Keratinocyte (primary cell): Measurements from ENCODE around the gene CARMIL1. TPM values are rescaled to one million over a fixed set of nuclear protein-coding genes. Genes with fewer than 3 reads are reported as not detected.

Source experiments
- DNase-seq: peaks from one replicate; pipeline ENCODE4 v3.0.0-alpha.2; 2011; ENCODE audit warnings: low read depth, missing footprints, low spot score
- FAIRE-seq: peaks from 2 replicates; lab custom pipeline; 2011; peaks lifted over from hg19 to GRCh38; lab: Jason Lieb, UNC
- H2AFZ ChIP-seq: 2 replicates; pipeline ENCODE4 v1.6.0; 2012; ENCODE audit warnings: low read length, control low read depth, inconsistent platforms; ENCODE audit not compliant: control insufficient read depth
- H3K27ac ChIP-seq: 2 replicates; pipeline ENCODE4 v1.5.1; 2011; ENCODE audit warnings: low read length; ENCODE audit not compliant: control insufficient read depth, insufficient read depth
- H3K27me3 ChIP-seq: 3 replicates; pipeline ENCODE4 v1.6.0; 2011; ENCODE audit warnings: low read length; ENCODE audit not compliant: control insufficient read depth, insufficient read depth; ENCODE audit errors: extremely low read depth
- H3K36me3 ChIP-seq, 2 experiments: 2 replicates in 1 of 2; 3 replicates in 1 of 2; pipeline ENCODE4 v1.5.1; 2011; ENCODE audit warnings: low read length in 2 of 2, mild to moderate bottlenecking in 1 of 2; ENCODE audit not compliant: control insufficient read depth in 2 of 2, insufficient read depth in 2 of 2; ENCODE audit errors: extremely low read depth in 1 of 2
- H3K4me1 ChIP-seq: 3 replicates; pipeline ENCODE4 v1.5.1; 2011; ENCODE audit warnings: low read length; ENCODE audit not compliant: control insufficient read depth, insufficient read depth; ENCODE audit errors: extremely low read depth
- H3K4me2 ChIP-seq: 3 replicates; pipeline ENCODE4 v1.6.0; 2011; ENCODE audit warnings: low read depth, low read length; ENCODE audit not compliant: control insufficient read depth, insufficient read depth; ENCODE audit errors: extremely low read depth
- H3K4me3 ChIP-seq, 3 experiments: fragments of 200-600 bp in 1 of 3; sonication (generic) in 1 of 3; 2 replicates in 2 of 3; 3 replicates in 1 of 3; pipeline ENCODE4 v1.5.1; 2011 to 2016; ENCODE audit warnings: low read length in 3 of 3, mild to moderate bottlenecking in 3 of 3, control low read depth in 2 of 3, inconsistent platforms in 1 of 3, low read depth in 1 of 3, mixed read lengths in 1 of 3, mixed run types in 1 of 3, moderate library complexity in 1 of 3; ENCODE audit not compliant: control insufficient read depth in 2 of 3, insufficient read depth in 2 of 3; ENCODE audit errors: extremely low read depth in 1 of 3
- H3K79me2 ChIP-seq: 2 replicates; pipeline ENCODE4 v1.6.0; 2012; ENCODE audit warnings: low read length; ENCODE audit not compliant: control insufficient read depth, insufficient read depth
- H3K9ac ChIP-seq: 3 replicates; pipeline ENCODE4 v1.6.0; 2011; ENCODE audit warnings: low read length; ENCODE audit not compliant: control insufficient read depth, insufficient read depth; ENCODE audit errors: extremely low read depth
- H3K9me1 ChIP-seq: 3 replicates; pipeline ENCODE4 v1.6.0; 2011; ENCODE audit warnings: low read length; ENCODE audit not compliant: control insufficient read depth, insufficient read depth; ENCODE audit errors: extremely low read depth
- H3K9me3 ChIP-seq: 2 replicates; pipeline ENCODE4 v1.5.1; 2012; ENCODE audit warnings: low read depth, low read length; ENCODE audit not compliant: control insufficient read depth
- H4K20me1 ChIP-seq: 3 replicates; pipeline ENCODE4 v1.6.0; 2011; ENCODE audit warnings: low read length; ENCODE audit not compliant: control insufficient read depth, insufficient read depth; ENCODE audit errors: extremely low read depth
- EZH2 ChIP-seq: IDR thresholded peaks from one replicate; pipeline ENCODE4 v1.6.1; 2012; ENCODE audit warnings: inconsistent platforms, mild to moderate bottlenecking, low read length, moderate library complexity
- dilution Hi-C: fragments of 300-500 bp; cut with MboI; formaldehyde crosslinking; loops from one replicate; pipeline ENCODE4 v1.7.0; 2020; ENCODE audit warnings: low sequenced_read_pairs; ENCODE audit not compliant: extremely low pct_ligation_motif_present
- polyA plus RNA-seq, 5 experiments: library from polyadenylated mRNA; depleted of rRNA in 3 of 5; stranded (reverse) in 3 of 5; stranded (forward) in 1 of 5; unstranded in 1 of 5; fragments of >200 nt; gene quantifications; 1 replicate in 1 of 5; 2 replicates in 3 of 5; 3 replicates in 1 of 5; pipeline versions ENCODE4 v1.2.1 to v1.2.3, GENCODE V29; 2011 to 2012; ENCODE audit warnings: missing spikeins in 2 of 5, low read depth in 1 of 5, low replicate concordance in 1 of 5
- TF ChIP-seq, protein P1 (sequence below), 3 experiments: IDR thresholded peaks in 1 of 3; conservative IDR thresholded peaks in 1 of 3; optimal IDR thresholded peaks in 1 of 3; 2 replicates in 2 of 3; 3 replicates in 1 of 3; pipeline versions ENCODE3 to v1.5.1; 2011; ENCODE audit warnings: low read length in 3 of 3, mild to moderate bottlenecking in 3 of 3, moderate library complexity in 2 of 3, control low read depth in 1 of 3, inconsistent platforms in 1 of 3; ENCODE audit not compliant: insufficient read depth in 2 of 3; ENCODE audit errors: extremely low read depth in 1 of 3

Gene CARMIL1
- polyA plus RNA-seq, 1 donor (not counting 4 experiments of a cell fraction or from before 2014, with no cell fraction given), result 18.9 TPM

- Histone ChIP-seq H2AFZ (no peak overlapping the region), H3K9me3 (no peaks in the 10 kb centered on the region), H3K27ac (no peak overlapping the region), H3K79me2 (peaks cover 30% of the 10 kb centered on the region), H3K4me3 (no peak overlapping the region), H3K9me1 (no peaks in the 10 kb centered on the region), H3K9ac (no peak overlapping the region), H4K20me1 (no peaks in the 10 kb centered on the region), H3K36me3 (no peaks in the 10 kb centered on the region), H3K27me3 (no peaks in the 10 kb centered on the region), H3K4me1 (no peaks in the 10 kb centered on the region), H3K4me2 (no peak overlapping the region)
- no peak for DNase-seq
- no peak for TF ChIP-seq EZH2
- TF ChIP-seq, protein P1, sequence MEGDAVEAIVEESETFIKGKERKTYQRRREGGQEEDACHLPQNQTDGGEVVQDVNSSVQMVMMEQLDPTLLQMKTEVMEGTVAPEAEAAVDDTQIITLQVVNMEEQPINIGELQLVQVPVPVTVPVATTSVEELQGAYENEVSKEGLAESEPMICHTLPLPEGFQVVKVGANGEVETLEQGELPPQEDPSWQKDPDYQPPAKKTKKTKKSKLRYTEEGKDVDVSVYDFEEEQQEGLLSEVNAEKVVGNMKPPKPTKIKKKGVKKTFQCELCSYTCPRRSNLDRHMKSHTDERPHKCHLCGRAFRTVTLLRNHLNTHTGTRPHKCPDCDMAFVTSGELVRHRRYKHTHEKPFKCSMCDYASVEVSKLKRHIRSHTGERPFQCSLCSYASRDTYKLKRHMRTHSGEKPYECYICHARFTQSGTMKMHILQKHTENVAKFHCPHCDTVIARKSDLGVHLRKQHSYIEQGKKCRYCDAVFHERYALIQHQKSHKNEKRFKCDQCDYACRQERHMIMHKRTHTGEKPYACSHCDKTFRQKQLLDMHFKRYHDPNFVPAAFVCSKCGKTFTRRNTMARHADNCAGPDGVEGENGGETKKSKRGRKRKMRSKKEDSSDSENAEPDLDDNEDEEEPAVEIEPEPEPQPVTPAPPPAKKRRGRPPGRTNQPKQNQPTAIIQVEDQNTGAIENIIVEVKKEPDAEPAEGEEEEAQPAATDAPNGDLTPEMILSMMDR (optimal IDR thresholded peaks at IDR 0.05 in 1 of 3, IDR thresholded peaks at IDR 0.05 in 1 of 3, conservative IDR thresholded peaks at IDR 0.05 in 1 of 3; ENCODE audit: extremely low read depth in 1 of 3, insufficient read depth in 2 of 3, low read length in 3 of 3), result no peak
- dilution Hi-C loops, result no loop called here
- no peak for FAIRE-seq
Measured at GRCh38 chr6:25344827-25345226, 65.7 kb downstream of the CARMIL1 start.

- Histone ChIP-seq H3K4me1 (no peaks in the 10 kb centered on the region), H3K9ac (no peak overlapping the region), H3K27me3 (no peaks in the 10 kb centered on the region), H2AFZ (no peak overlapping the region), H3K36me3 (no peaks in the 10 kb centered on the region), H3K9me3 (no peaks in the 10 kb centered on the region), H3K9me1 (no peaks in the 10 kb centered on the region), H3K27ac (no peak overlapping the region), H3K4me3 (no peak overlapping the region), H3K4me2 (no peak overlapping the region), H3K79me2 (peaks cover 30% of the 10 kb centered on the region), H4K20me1 (no peaks in the 10 kb centered on the region)
- TF ChIP-seq, protein P1 (optimal IDR thresholded peaks at IDR 0.05 in 1 of 3, IDR thresholded peaks at IDR 0.05 in 1 of 3, conservative IDR thresholded peaks at IDR 0.05 in 1 of 3; ENCODE audit: extremely low read depth in 1 of 3, insufficient read depth in 2 of 3, low read length in 3 of 3), result no peak
- TF ChIP-seq EZH2, result no peak
- FAIRE-seq (no peak), DNase-seq (no peak)
- dilution Hi-C loops, result no loop called here
Measured at GRCh38 chr6:25346064-25346463, 66.9 kb downstream of the CARMIL1 start.
